Measurements from ENCODE around the gene SPAG17. TPM values are rescaled to one million over a fixed set of nuclear protein-coding genes. Genes with fewer than 3 reads are reported as not detected.

Gene SPAG17
- total RNA-seq, 1 donor from 2014 or later = not detected

DNA sequence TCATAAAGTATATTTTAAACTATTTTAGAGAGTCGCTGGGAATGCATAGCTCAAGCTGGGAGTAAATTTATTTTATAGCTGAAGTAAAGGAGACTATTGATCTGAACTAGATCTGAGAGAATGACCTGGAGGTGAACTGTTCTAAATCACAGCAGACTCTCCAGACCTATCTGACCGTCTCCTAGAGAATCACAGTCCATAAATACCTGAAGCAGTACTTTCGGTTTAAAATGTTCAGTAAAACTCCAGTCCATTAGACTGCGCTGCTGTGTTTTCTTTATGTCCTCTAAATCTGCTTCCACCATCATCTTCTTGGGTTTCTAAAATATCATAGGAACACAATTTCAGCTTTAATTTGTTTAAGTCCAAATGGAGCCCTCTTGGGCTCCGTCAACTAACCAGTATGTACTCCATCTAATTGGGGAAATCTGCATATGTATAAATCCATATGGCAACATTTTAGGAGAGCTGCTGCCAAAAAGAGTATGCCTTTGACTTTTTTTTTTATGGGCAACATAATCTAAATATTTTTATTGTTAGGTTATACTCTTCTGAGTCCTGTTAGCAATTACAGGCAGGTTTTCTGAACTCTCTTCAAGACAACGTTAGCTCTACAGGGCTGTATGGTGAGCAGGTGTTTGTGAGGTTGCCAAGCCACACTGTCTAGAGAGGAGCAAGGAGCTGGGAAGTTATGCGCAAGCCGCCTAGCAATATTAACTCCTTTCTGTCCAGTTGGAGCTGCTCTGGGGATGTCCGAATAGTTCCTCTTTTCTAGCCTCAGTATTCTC, 111.2 kb downstream of the SPAG17 start:
- Histone ChIP-seq H3K4me1 (no peaks in the 10 kb centered on the region), H3K36me3 (no peaks in the 10 kb centered on the region), H3K27ac (replicated peaks) (no peak overlapping the region), H3K9me3 (replicated peaks) (peaks cover 3% of the 10 kb centered on the region), H3K4me3 (no peak overlapping the region), H3K27me3 (ENCODE audit: low read depth) (peaks cover 11% of the 10 kb centered on the region)
- intact Hi-C loops (cut with micrococcal nuclease) = no loop called here
- DNase-seq = no peak
- TF ChIP-seq, protein P1, sequence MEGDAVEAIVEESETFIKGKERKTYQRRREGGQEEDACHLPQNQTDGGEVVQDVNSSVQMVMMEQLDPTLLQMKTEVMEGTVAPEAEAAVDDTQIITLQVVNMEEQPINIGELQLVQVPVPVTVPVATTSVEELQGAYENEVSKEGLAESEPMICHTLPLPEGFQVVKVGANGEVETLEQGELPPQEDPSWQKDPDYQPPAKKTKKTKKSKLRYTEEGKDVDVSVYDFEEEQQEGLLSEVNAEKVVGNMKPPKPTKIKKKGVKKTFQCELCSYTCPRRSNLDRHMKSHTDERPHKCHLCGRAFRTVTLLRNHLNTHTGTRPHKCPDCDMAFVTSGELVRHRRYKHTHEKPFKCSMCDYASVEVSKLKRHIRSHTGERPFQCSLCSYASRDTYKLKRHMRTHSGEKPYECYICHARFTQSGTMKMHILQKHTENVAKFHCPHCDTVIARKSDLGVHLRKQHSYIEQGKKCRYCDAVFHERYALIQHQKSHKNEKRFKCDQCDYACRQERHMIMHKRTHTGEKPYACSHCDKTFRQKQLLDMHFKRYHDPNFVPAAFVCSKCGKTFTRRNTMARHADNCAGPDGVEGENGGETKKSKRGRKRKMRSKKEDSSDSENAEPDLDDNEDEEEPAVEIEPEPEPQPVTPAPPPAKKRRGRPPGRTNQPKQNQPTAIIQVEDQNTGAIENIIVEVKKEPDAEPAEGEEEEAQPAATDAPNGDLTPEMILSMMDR (IDR thresholded peaks at IDR 0.05; ENCODE audit: borderline replicate concordance) = no peak

DNA sequence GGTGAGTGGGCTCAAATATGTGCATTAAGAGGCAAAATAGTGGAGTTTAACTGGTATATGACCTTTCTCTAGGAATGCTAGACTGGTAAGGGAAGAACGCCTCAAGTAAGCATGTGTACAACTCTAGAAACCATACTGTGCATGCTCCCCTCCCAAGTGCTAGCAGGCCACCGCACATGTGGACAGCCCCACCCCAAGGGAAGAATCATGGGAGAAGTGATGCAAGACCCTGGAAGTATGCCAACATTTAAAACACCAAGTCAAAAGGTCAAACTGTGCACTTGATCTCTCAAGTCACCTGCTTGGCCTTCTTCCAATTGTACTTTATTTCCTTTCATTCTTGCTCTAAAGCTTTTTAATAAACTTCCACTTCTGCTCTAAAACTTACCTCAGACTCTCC, 135.0 kb downstream of the SPAG17 start:
- Histone ChIP-seq H3K27ac (replicated peaks) (no peak overlapping the region), H3K9me3 (replicated peaks) (no peaks in the 10 kb centered on the region), H3K4me3 (no peak overlapping the region), H3K4me1 (no peaks in the 10 kb centered on the region), H3K36me3 (no peaks in the 10 kb centered on the region), H3K27me3 (ENCODE audit: low read depth) (no peaks in the 10 kb centered on the region)
- TF ChIP-seq, protein P1 (IDR thresholded peaks at IDR 0.05; ENCODE audit: borderline replicate concordance) = no peak
- intact Hi-C loops (cut with micrococcal nuclease) = no loop called here
- no peak for DNase-seq

DNA sequence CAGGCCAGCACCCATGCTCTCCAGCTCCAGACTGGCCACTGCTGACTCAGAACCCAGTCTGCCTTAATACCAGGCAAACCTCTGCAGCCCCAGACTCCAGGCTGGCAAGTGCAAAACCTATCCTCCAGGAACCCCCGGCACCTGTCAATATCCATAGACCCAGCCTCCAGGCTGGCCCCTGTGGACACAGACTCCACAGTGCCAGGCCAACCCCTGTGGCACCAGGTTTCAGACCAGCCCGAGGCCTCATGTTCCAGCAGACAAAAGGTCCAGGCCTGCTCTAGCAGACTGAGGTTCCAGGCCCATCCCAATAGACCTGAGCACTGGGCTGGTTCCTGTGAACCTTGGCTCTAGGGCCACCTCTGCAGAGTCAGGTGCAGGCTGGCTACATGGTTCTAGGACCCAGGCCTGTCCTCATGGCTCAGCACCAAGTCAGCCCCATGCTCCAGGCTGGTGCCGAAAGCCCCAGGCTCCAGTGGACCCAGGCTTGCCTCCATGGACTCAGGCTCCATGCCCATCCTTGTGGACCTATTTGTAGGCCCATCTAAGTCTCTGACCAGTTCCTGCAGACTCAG, 137.3 kb downstream of the SPAG17 start:
- H3K4me3 ChIP-seq = no peak overlapping the region
- H3K27me3 ChIP-seq (ENCODE audit: low read depth) = no peaks in the 10 kb centered on the region
- DNase-seq = no peak
- TF ChIP-seq, protein P1 (IDR thresholded peaks at IDR 0.05; ENCODE audit: borderline replicate concordance) = no peak
- H3K36me3 ChIP-seq = no peaks in the 10 kb centered on the region
- H3K9me3 ChIP-seq (replicated peaks) = no peaks in the 10 kb centered on the region
- H3K27ac ChIP-seq (replicated peaks) = no peak overlapping the region
- intact Hi-C loops (cut with micrococcal nuclease) = no loop called here
- H3K4me1 ChIP-seq = no peaks in the 10 kb centered on the region

DNA sequence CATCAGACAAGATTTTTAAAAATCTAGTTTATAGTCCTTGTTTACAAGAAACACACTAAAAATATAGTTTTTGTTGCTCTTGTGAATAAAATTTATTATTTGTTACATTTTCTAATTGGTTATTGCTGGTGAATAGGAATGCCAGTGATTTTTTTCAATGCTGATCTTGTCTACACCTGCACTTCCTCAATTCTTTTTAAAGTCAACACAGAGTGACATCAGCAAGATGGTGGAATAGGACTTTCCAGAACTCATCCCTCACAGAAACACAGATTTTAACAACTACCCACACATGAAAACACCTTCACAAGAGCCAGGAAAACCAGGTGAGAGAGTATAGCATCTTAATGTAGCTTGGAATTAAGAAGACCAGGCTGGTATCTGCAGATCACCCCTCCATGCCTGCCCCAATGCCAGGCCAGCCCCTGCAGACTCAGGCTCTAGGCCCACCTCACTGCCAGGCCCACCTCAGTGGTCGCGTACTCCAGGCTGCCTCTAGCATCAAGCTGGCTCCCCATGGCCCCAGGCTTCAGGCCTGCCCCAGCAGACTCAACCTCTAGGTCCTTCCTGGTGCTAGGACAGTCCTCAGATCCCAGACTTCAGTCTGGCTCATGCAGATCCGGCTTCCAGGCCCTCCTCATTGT, 137.9 kb downstream of the SPAG17 start:
- TF ChIP-seq, protein P1 (IDR thresholded peaks at IDR 0.05; ENCODE audit: borderline replicate concordance) = no peak
- intact Hi-C loops (cut with micrococcal nuclease) = no loop called here
- no peak for DNase-seq

DNA sequence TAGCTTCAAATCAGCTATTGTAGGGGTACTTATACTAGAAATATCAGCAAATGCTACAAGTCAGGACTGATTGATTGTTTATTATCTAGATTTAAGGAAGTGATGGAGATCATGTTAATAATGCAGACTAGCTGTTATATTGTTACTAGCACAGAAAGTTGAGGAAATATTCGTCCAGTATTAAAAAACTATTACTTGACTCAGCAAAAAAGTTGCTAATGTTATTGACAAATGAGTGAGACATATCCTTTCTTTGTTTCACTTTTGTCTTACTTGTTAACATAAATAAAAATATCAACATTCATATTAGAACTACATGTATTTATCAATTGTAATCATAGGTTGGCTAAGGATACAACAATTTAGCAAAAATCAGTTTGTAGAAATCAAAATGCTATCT, 141.4 kb downstream of the SPAG17 start:
- intact Hi-C loops (cut with micrococcal nuclease) = no loop called here

More for the DNA sequence above, 137.9 kb downstream of the SPAG17 start:
- Histone ChIP-seq H3K36me3 (no peaks in the 10 kb centered on the region), H3K9me3 (replicated peaks) (no peaks in the 10 kb centered on the region), H3K27me3 (ENCODE audit: low read depth) (no peaks in the 10 kb centered on the region), H3K4me1 (no peaks in the 10 kb centered on the region), H3K4me3 (no peak overlapping the region), H3K27ac (replicated peaks) (no peak overlapping the region)

More for the DNA sequence above, 141.4 kb downstream of the SPAG17 start:
- DNase-seq = no peak
- Histone ChIP-seq H3K27me3 (ENCODE audit: low read depth) (no peaks in the 10 kb centered on the region), H3K4me3 (no peak overlapping the region), H3K36me3 (no peaks in the 10 kb centered on the region), H3K27ac (replicated peaks) (no peak overlapping the region), H3K4me1 (no peaks in the 10 kb centered on the region), H3K9me3 (replicated peaks) (no peaks in the 10 kb centered on the region)
- TF ChIP-seq, protein P1 (IDR thresholded peaks at IDR 0.05; ENCODE audit: borderline replicate concordance) = no peak
